Measurements from ENCODE around the gene NSDHL.
"Not testable (repeated sequence)": the region's sequence is repeated elsewhere in the genome, so short reads cannot be mapped to it uniquely, and the experiment has no call there.

- TF ChIP-seq EZH2 (IDR thresholded peaks at IDR 0.05; ENCODE audit: low read depth, unreplicated experiment); CTCF (conservative IDR thresholded peaks at IDR 0.05; ENCODE audit: low read depth in 2 of 2); CREB1 (CRISPR knock-in tag; IDR thresholded peaks at IDR 0.05; ENCODE audit: low read depth); STAT1 (IDR thresholded peaks at IDR 0.05; ENCODE audit: unreplicated experiment); EZH2phosphoT487 (IDR thresholded peaks at IDR 0.05; ENCODE audit: unreplicated experiment); REST (IDR thresholded peaks at IDR 0.05; ENCODE audit: unreplicated experiment); ZNF462 (CRISPR knock-in tag; IDR thresholded peaks at IDR 0.05); POLR2AphosphoS5 (IDR thresholded peaks at IDR 0.05; ENCODE audit: low read depth); NANOG (IDR thresholded peaks at IDR 0.05; ENCODE audit: borderline replicate concordance); JUNB (IDR thresholded peaks at IDR 0.05; ENCODE audit: unreplicated experiment): not testable (repeated sequence)
Observed at GRCh38 chrX:152787062-152787461, 43.8 kb upstream of the NSDHL start.
